PC-9 (cell line): Measurements from ENCODE around the gene STX2.

ENCODE experiments used
- CTCF ChIP-seq: fragments of 200-600 bp; sonication (generic); conservative IDR thresholded peaks from 2 replicates; pipeline ENCODE4 v1.6.1; 2017; ENCODE audit warnings: mixed run types, antibody characterized with exemption, mild to moderate bottlenecking, moderate library complexity
- EZH2 ChIP-seq: fragments of 200-600 bp; sonication (generic); IDR thresholded peaks from 2 replicates; pipeline ENCODE4 v1.8.0; 2017; ENCODE audit warnings: antibody characterized with exemption, low read depth

GRCh38 chr12:130754234-130754901, 84.7 kb downstream of the STX2 start:
- TF ChIP-seq CTCF: no peak
- TF ChIP-seq EZH2: no peak
